SK-N-SH (cell line): ENCODE data around the gene GGTLC1. TPM values are rescaled to one million over a fixed set of nuclear protein-coding genes. Genes with fewer than 3 reads are reported as not detected.

Experiments
- CTCF ChIA-PET: fragments of 300-600, 350-600 bp; formaldehyde crosslinking; extraction: SDS; loops from one replicate; lab custom pipeline; 2021; lab: Yijun Ruan, JAX
- POLR2A ChIA-PET: fragments of 350-600 bp; sonication (Branson Sonifier 250); formaldehyde crosslinking; extraction: SDS; loops from one replicate; lab custom pipeline; 2020; ENCODE audit warnings: antibody characterized with exemption, inconsistent platforms; lab: Yijun Ruan, JAX
- DNase-seq: peaks from one replicate; pipeline ENCODE4 v3.0.0; 2012
- H2AFZ ChIP-seq: fragments of 200-600 bp; sonication (generic); 2 replicates; pipeline ENCODE4 v1.8.1; 2016; ENCODE audit warnings: antibody characterized with exemption, mild to moderate bottlenecking, low read depth
- H3F3A ChIP-seq: fragments of 200-600 bp; sonication (generic); replicated peaks from 2 replicates; pipeline ENCODE3; 2016; ENCODE audit warnings: antibody characterized with exemption, mild to moderate bottlenecking; ENCODE audit not compliant: insufficient read depth
- H3K27ac ChIP-seq, 2 experiments: fragments of 200-500 bp in 1 of 2; fragments of 200-600 bp in 1 of 2; sonication (Bioruptor generic) in 1 of 2; sonication (generic), shearing (Covaris generic) in 1 of 2; 2 replicates each; pipeline versions ENCODE4 v1.5.1 to v1.6.1; 2014 to 2016; ENCODE audit warnings: low read depth in 2 of 2, inconsistent platforms in 1 of 2, low read length in 1 of 2, mild to moderate bottlenecking in 1 of 2, mixed read lengths in 1 of 2
- H3K27me3 ChIP-seq: fragments of 200-600 bp; sonication (generic), shearing (Covaris generic); 2 replicates; pipeline ENCODE4 v1.6.1; 2016; ENCODE audit warnings: mixed run types; ENCODE audit not compliant: insufficient read depth
- H3K36me3 ChIP-seq, 2 experiments: fragments of 200-500 bp in 1 of 2; fragments of 200-600 bp in 1 of 2; sonication (Bioruptor generic) in 1 of 2; sonication (generic) in 1 of 2; replicated peaks in 1 of 2; 2 replicates each; pipeline versions ENCODE3 to v1.5.1; 2014 to 2016; ENCODE audit warnings: low read length in 1 of 2, mild to moderate bottlenecking in 1 of 2; ENCODE audit not compliant: insufficient read depth in 2 of 2, control insufficient read depth in 1 of 2
- H3K4me1 ChIP-seq, 2 experiments: fragments of 200-500 bp in 1 of 2; fragments of 200-600 bp in 1 of 2; sonication (Bioruptor generic) in 1 of 2; sonication (generic), shearing (Covaris generic) in 1 of 2; 2 replicates each; pipeline versions ENCODE4 v1.5.1 to v1.6.1; 2014 to 2016; ENCODE audit warnings: low read depth in 1 of 2, low read length in 1 of 2, mixed run types in 1 of 2; ENCODE audit not compliant: insufficient read depth in 2 of 2, control insufficient read depth in 1 of 2
- H3K4me2 ChIP-seq: fragments of 200-600 bp; sonication (generic), shearing (Covaris generic); 2 replicates; pipeline ENCODE4 v1.6.1; 2017; ENCODE audit warnings: mixed run types
- H3K4me3 ChIP-seq, 2 experiments: fragments of 200-500 bp in 1 of 2; fragments of 200-600 bp in 1 of 2; sonication (Bioruptor generic) in 1 of 2; sonication (generic), shearing (Covaris generic) in 1 of 2; 2 replicates each; pipeline versions ENCODE4 v1.5.1 to v1.8.1; 2014 to 2016; ENCODE audit warnings: low read depth in 2 of 2, inconsistent platforms in 1 of 2, low read length in 1 of 2, mild to moderate bottlenecking in 1 of 2, mixed read lengths in 1 of 2, moderate library complexity in 1 of 2
- H3K79me2 ChIP-seq: fragments of 200-600 bp; sonication (generic); 2 replicates; pipeline ENCODE4 v1.8.1; 2017; ENCODE audit warnings: mild to moderate bottlenecking; ENCODE audit not compliant: insufficient read depth
- H3K9ac ChIP-seq: fragments of 200-600 bp; sonication (generic); 2 replicates; pipeline ENCODE4 v1.6.1; 2017; ENCODE audit warnings: mixed run types
- H3K9me2 ChIP-seq: fragments of 200-600 bp; sonication (generic); 2 replicates; pipeline ENCODE4 v1.6.1; 2017; ENCODE audit warnings: mixed run types
- H3K9me3 ChIP-seq: fragments of 200-600 bp; sonication (generic); 2 replicates; pipeline ENCODE4 v1.6.1; 2017; ENCODE audit warnings: mixed run types, mild to moderate bottlenecking, moderate library complexity
- H4K20me1 ChIP-seq: fragments of 200-600 bp; sonication (generic); 2 replicates; pipeline ENCODE4 v1.6.1; 2017; ENCODE audit warnings: mild to moderate bottlenecking, mixed run types; ENCODE audit not compliant: insufficient read depth
- FOSL2 ChIP-seq: IDR thresholded peaks from 2 replicates; pipeline ENCODE4 v1.4.0; 2012; ENCODE audit warnings: low read depth, mild to moderate bottlenecking, moderate library complexity, borderline replicate concordance
- GABPA ChIP-seq: IDR thresholded peaks from 2 replicates; pipeline ENCODE4 v1.4.0; 2012; ENCODE audit warnings: low read depth, mild to moderate bottlenecking
- GATA2 ChIP-seq: sonication (generic); formaldehyde crosslinking; IDR thresholded peaks from 2 replicates; pipeline ENCODE4 v1.5.0; 2020; ENCODE audit warnings: mild to moderate bottlenecking, missing genetic modification reagents
- IRF3 ChIP-seq: fragments of 150-350 bp; IDR thresholded peaks from 2 replicates; pipeline ENCODE4 v1.6.1; 2016; ENCODE audit warnings: mild to moderate bottlenecking, low read depth, low read length
- MAX ChIP-seq: IDR thresholded peaks from 2 replicates; pipeline ENCODE4 v1.4.0; 2012; ENCODE audit warnings: low read depth
- MXI1 ChIP-seq: IDR thresholded peaks from 2 replicates; pipeline ENCODE4 v1.6.1; 2012; ENCODE audit warnings: mild to moderate bottlenecking, low read depth, low read length, improper control_type of control experiment
- POLR2AphosphoS5 ChIP-seq: IDR thresholded peaks from 2 replicates; pipeline ENCODE4 v1.6.1; 2012; ENCODE audit warnings: low read depth, low read length
- REST ChIP-seq: IDR thresholded peaks from 2 replicates; pipeline ENCODE4 v1.6.1; 2012; ENCODE audit warnings: mild to moderate bottlenecking, low read depth, low read length, moderate library complexity
- SIN3A ChIP-seq: IDR thresholded peaks from 2 replicates; pipeline ENCODE4 v1.6.1; 2012; ENCODE audit warnings: low read depth, mild to moderate bottlenecking, low read length, moderate library complexity, borderline replicate concordance
- TAF1 ChIP-seq: IDR thresholded peaks from 2 replicates; pipeline ENCODE4 v1.6.1; 2012; ENCODE audit warnings: low read depth, mild to moderate bottlenecking, low read length, moderate library complexity, borderline replicate concordance
- TCF12 ChIP-seq: IDR thresholded peaks from 2 replicates; pipeline ENCODE4 v1.4.0; 2012
- TEAD4 ChIP-seq: IDR thresholded peaks from 2 replicates; pipeline ENCODE4 v1.4.0; 2012; ENCODE audit warnings: mild to moderate bottlenecking, borderline replicate concordance; ENCODE audit not compliant: insufficient read depth
- ZBTB33 ChIP-seq: IDR thresholded peaks from 2 replicates; pipeline ENCODE4 v1.4.0; 2012; ENCODE audit warnings: low read depth, borderline replicate concordance
- WGBS: methylation state at CpG from one replicate; pipeline ENCODE4 v1.1.6; 2017; ENCODE audit warnings: low lambda C conversion rate; 5-methylcytosine and 5-hydroxymethylcytosine counted together
- polyA plus RNA-seq, 3 experiments: library from polyadenylated mRNA; depleted of rRNA; stranded (reverse); fragments of >200 nt; gene quantifications; 2 replicates each; pipeline ENCODE4 v1.2.3, GENCODE V29; 2012

GGTLC1 gene
- polyA plus RNA-seq, 1 of the 3 experiments (the other 2 are of a cell fraction) = not detected

GRCh38 chr20:24034820-24035219 is 46.2 kb upstream of the GGTLC1 start (continued):
- TF ChIP-seq GATA2 (CRISPR knock-in tag) (no peak), GABPA (no peak), IRF3 (no peak)

GRCh38 chr20:24033565-24033964 is 45.0 kb upstream of the GGTLC1 start:
- no peaks in the 10 kb centered on the region for H3K27me3 ChIP-seq
- H3K4me2 ChIP-seq = no peak overlapping the region
- H3K9me3 ChIP-seq = no peaks in the 10 kb centered on the region
- H3K79me2 ChIP-seq = no peaks in the 10 kb centered on the region
- H3K4me3 ChIP-seq = no peak overlapping the region
- H3K9ac ChIP-seq = no peak overlapping the region
- 34% methylated on average over 3 of the region's 3 CpGs for WGBS
- DNase-seq = no peak
- no peaks in the 10 kb centered on the region for H3K4me1 ChIP-seq
- CTCF ChIA-PET = no interaction called here
- H4K20me1 ChIP-seq = no peaks in the 10 kb centered on the region
- TF ChIP-seq TAF1 = no peak
- TF ChIP-seq MAX = no peak
- TF ChIP-seq GABPA = no peak
- TF ChIP-seq TEAD4 = no peak
- no peak for TF ChIP-seq SIN3A
- TF ChIP-seq FOSL2 = no peak
- TF ChIP-seq MXI1 = no peak
- no peak for TF ChIP-seq REST
- TF ChIP-seq TCF12 = no peak
- TF ChIP-seq GATA2 (CRISPR knock-in tag) = no peak
- TF ChIP-seq ZBTB33 = no peak
- TF ChIP-seq POLR2AphosphoS5 = no peak
- TF ChIP-seq, all 33 proteins: peak for 0
- no peaks in the 10 kb centered on the region for H3K9me2 ChIP-seq
- no peak overlapping the region for H3K27ac ChIP-seq
- no peaks in the 10 kb centered on the region for H3K36me3 ChIP-seq
- POLR2A ChIA-PET = no interaction called here
- no peak overlapping the region for H2AFZ ChIP-seq
- H3F3A ChIP-seq = no peaks in the 10 kb centered on the region
